GM11168 (cell line): ENCODE measurements around the gene CYP2A6.
"Not testable (repeated sequence)": the region's sequence is repeated elsewhere in the genome, so short reads cannot be mapped to it uniquely, and the experiment has no call there.

ENCODE experiments used
- in situ Hi-C: fragments of 300-500 bp; cut with MboI; formaldehyde crosslinking; loops from one replicate; pipeline ENCODE4 v1.12.0; 2022; ENCODE audit warnings: low sequenced_read_pairs; ENCODE audit not compliant: unreplicated experiment

CYP2A6 gene, protein sequence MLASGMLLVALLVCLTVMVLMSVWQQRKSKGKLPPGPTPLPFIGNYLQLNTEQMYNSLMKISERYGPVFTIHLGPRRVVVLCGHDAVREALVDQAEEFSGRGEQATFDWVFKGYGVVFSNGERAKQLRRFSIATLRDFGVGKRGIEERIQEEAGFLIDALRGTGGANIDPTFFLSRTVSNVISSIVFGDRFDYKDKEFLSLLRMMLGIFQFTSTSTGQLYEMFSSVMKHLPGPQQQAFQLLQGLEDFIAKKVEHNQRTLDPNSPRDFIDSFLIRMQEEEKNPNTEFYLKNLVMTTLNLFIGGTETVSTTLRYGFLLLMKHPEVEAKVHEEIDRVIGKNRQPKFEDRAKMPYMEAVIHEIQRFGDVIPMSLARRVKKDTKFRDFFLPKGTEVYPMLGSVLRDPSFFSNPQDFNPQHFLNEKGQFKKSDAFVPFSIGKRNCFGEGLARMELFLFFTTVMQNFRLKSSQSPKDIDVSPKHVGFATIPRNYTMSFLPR

DNA sequence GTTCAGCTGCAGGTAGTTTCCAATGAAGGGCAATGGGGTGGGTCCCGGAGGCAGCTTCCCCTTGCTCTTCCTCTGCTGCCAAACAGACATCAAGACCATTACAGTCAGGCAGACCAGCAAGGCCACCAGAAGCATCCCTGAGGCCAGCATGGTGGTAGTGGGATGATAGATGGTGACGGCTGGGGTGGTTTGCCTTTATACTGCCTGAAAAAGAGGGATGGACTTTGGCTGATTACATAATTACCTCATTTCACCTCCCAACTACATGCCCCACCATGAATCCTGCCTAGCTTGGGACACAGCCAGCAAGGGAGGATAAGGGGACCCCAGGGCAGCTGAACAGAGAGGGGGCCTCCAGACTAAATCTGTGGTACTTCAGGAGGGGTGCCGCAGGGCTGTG, at the start of gene CYP2A6:
Gene CYP2A6 (minus strand): TSS at position 171 of the 400 bp plus-strand sequence. CDS start 21 bp downstream, at position 150.
- in situ Hi-C loops = not testable (repeated sequence)

DNA sequence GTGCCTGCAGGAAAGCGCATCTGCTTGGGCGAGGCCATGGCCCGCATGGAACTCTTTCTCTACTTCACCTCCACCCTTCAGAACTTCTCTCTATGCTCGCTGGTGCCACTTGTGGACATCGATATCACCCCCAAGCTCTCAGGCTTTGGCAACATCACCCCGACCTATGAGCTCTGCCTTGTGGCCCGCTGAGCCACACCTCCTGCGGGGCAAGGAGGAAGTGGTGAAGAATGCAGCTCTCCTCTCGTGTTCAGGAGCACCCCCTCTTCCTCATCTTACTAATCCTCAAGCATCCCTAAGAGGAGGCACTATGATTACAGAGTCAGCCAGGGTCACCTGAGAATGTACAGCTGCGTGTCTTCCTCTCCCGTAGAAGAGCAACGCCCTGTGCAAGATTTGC, 49.7 kb upstream of the CYP2A6 start:
- in situ Hi-C loops = not testable (repeated sequence)

DNA sequence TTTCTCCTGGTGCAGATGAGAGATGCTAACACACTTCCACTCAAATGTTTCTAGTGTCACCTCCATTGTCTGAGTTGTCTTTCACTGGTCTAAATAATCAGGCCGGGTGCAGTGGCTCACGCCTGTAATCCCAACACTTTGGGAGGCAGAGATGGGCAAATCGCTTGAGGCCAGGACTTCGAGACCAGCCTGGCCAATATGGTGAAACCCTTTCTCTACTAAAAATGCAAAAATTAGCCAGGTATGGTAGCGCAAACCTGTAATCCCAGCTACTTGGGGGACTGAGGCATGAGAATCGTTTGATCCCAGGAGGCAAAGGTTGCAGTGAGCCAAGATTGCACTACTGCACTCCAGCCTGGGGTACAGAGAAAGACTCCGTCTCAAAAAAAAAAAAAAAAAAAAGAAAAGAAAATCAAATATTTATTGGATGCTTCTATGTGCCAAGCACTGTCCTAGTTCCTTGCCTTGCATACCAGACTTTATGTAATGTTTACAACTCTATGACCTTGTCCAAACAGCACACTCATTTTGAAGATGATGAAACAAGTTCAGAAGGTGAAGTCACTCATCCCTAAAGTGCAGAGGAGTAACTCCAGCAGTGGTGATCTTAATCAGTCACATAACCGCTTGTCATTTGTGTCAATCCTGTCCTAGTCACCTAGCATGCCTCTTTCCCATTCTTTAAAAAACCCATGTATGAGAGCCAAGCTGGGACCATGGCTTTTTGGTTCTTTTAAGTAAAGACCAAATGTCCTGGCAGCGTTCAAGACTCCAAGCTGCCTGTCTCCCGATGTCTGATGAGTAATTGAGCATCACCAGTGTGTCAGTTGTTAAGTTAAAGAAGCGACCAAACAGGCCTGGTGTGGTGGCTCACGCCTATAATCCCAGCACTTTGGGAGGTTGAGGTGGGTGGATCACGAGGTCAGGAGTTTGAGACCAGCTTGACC, 46.9 kb upstream of the CYP2A6 start:
- in situ Hi-C loops = not testable (repeated sequence)

DNA sequence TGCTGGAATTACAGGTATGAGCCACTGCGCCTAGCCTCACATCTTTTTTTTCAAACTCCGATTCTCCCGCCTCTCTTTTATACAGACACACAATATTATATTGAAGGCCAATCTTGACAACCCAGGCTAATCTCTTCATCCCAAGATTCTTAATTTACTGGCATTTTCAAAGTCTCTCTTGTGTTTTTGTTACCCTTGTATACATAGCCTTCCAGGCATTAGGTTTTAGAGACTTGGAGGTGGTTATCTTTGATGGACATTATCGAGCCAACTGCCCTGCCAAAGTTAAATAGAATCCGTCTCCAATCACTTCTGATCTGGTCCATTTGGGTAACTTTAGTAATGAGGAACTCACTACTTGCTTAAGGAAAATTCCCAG, 46.2 kb upstream of the CYP2A6 start:
- in situ Hi-C loops = no loop called here

DNA sequence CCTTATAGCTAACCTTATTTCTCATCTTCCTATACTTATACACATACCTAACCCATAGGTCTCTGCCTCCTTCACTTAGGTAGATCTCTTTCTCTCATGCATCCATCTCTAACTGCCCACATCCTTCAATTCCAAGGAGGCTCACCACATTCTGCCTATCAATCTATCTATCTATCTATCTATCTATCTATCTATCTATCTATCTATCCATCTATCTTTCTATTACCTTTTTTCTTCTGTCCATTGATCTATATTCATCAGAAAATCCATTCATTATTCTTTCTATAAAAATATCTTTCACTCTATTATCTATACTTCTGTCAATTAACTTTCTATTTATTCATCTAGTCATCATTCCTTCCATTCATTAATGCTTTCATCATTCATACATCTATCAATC, 42.9 kb upstream of the CYP2A6 start:
- in situ Hi-C loops = no loop called here

DNA sequence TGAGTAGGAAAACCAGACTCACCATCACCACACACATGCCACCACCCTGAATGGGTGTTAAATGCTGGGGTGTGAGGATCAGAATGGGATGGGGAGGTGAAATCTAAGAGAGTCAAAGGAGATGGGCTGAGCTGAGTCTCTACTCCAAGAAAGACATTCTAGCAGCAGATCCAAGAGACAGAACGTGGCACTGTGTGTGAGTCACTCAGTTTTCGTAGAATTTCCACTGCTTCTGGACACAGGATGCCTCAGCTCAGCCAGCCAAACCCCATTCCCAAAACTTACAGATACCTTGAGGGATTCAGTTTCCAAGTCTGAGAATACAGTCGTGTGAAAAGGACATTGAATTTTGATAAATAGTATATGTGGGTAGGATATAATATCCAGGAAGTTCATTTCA, 39.1 kb upstream of the CYP2A6 start:
- in situ Hi-C loops = no loop called here

DNA sequence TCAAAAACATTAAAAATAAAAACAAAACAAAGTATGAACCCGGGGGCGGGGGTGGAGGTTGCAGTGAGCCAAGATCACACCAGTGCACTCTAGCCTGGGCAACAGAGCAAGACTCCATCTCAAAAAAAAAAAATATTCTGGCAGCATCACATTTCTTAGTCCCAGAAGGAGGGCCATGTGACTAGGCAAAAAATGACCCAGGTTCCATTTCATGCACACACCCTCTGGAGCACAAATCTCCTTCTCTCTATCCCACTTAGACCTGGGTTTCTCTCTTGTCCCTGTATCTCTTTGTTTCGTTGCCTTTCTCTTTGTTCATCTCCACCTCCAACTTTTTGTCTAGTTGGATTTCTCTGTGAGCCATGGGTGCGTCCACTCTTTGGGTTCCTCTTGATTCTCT, 37.9 kb upstream of the CYP2A6 start:
- in situ Hi-C loops = no loop called here

DNA sequence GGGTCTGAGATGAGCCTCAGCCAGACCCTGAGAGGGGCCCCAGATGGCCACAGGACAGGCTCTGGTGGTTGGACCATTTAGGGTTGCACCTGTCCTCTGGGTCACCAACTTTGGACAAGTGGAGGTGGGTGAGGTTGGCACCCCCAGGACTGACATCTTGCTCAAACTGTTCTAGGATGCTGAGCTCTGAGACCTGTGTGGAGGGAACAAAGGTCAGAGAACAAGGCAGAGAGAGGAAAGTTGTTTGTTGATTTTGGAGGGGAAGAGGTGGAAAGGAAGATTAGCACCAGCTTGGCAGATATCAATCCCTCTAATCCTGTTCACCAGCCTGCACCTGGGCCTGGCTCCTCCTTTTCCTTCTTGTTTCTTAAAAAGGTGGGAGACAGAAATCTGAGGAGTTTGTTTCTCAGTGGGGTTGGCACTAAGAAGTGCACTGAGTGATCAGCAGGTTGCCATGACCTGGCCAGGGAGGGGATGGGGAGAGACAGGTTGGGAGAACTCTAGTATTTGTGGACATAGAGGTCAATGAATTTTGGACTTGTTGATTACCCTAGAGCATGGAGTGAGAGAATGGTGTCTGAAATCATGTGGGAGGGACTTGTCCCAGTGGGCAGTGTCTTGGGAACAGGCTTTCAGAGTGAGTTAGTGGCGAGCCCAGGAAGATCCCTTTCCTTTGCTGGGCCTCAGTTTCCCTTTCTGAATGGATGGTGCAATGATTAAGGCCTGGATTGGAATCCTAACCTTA, 34.1 kb upstream of the CYP2A6 start:
- in situ Hi-C loops = loop anchor here (5.0 kb wide), 1 partner anchor 37 kb away; no protein-coding TSS in a partner anchor

DNA sequence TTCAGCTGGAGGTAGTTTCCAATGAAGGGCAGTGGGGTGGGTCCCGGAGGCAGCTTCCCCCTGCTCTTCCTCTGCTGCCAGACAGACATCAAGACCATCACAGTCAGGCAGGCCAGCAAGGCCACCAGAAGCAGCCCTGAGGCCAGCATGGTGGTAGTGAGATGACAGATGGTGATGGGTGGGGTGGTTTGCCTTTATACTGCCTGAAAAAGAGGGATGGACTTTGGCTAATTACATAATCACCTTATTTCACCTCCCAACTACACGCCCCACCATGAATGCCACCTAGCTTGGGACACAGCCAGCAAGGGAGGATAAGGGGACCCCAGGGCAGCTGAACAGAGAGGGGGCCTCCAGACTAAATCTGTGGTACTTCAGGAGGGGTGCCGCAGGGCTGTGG, 31.8 kb upstream of the CYP2A6 start, which contains the start of gene CYP2A7:
Gene CYP2A7 (minus strand): TSS at position 170 of the 400 bp plus-strand sequence. CDS start 21 bp downstream, at position 149.
- in situ Hi-C loops = loop anchor here (5.0 kb wide), 1 partner anchor 35 kb away; no protein-coding TSS in a partner anchor

DNA sequence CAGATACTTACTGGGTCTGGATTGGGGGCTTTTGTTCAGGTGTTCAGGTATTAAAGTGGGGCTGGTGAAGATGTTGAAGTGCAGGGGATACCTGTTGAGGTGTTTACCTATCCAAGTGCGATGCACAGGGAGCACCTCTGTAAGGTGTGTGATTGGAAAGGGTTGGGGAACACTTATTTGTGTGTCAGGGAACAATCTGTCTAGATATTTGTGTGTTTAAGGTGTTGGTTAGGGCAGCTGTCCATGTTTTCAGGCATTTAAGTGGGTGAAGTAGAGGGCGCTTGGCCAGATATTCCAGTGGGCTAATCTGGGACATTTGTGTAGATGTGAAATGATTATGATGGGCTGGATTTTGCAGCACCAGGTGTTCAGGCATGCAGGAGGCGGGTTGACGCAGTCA, 29.1 kb upstream of the CYP2A6 start:
- in situ Hi-C loops = not testable (repeated sequence)

DNA sequence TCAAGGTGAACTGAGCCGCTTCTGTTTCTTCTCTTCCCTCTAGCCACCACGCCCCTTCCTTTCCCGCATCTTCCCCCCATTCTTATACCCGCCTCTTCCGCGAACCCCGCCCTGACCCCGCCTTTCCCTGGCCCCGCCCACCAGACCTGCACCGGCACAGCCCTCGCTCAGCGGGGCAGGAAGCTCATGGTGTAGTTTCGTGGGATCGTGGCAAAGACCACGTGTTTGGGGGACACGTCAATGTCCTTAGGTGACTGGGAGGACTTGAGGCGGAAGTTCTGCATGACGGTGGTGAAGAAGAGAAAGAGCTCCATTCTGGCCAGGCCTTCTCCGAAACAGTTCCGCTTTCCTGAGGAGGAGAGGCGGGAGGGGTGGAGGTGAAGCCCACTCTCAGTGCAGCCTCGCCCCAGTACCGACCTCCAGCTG, 25.3 kb upstream of the CYP2A6 start:
- in situ Hi-C loops = not testable (repeated sequence)

DNA sequence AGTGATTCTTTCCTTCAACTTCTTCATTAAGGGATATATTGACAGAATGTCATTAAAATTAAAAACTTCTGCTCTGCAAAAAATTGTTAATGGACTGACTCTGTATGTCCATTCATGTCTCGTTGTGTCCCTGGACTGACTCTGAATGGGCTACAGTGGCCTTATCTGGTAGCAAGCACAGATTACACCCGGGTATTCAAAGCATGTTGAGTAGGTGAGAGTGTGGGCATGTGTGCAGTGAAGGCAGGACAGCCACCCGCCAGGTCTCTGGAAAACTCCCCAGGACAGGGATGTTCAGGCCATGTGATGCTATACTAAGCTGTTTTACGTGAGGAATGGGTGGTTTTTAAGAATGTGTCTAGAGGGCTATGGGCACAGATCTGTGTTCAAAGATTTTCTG, 24.6 kb upstream of the CYP2A6 start:
- in situ Hi-C loops = not testable (repeated sequence)

DNA sequence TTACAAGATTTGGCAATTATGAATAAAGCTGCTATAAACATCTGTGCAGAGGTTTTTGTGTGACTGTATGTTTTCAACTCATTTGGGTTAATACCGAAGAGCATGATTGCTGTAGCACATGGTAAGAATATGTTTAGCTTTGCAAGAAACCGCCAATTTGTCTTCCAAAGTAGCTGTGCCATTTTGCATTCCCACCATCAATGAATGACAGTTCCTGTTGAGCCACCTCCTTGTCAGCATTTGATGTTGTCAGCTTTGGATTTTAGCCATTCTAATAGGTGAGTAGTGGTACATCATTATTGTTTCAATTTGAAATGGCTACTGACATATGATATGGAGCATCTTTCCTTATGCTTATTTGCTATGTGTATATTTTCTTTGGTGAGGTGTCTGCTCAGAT, 23.6 kb upstream of the CYP2A6 start:
- in situ Hi-C loops = not testable (repeated sequence)

DNA sequence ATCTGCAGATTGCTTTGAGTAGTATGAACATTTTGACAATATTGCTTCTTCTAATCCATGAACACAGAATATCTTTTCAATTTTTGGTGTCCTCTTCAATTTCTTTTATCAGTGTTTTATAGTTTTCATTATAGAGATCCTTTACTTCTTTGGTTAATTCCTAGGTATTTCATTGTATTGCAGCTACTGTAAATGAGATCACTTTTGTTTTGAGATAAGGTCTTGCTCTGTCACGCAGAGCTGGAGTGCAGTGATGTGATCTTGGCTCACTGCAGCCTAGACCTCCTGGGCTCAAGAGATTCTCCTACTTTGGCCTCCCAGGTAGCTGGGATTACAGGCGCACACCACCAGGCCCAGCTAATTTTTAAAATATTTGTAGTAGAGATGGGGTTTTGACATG, 22.0 kb upstream of the CYP2A6 start:
- in situ Hi-C loops = no loop called here

DNA sequence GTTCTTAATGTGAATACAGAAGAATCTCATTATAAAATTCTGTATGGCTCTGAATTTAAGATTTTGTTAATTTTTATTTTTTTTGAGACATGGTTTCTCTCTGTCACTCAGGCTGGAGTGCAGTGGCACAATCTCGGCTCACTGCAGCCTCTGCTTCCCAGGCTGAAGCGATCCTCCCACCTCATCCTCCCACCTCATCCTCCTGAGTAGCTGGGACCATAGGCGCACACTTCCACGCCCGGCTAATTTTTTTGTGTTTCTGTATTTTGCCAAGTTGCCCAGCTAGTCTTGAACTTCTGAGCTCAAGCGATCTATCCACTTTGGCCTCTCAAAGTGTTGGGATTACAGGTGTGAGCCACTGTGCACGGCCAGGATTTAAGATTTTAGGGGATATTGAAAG, 17.5 kb upstream of the CYP2A6 start:
- in situ Hi-C loops = no loop called here

DNA sequence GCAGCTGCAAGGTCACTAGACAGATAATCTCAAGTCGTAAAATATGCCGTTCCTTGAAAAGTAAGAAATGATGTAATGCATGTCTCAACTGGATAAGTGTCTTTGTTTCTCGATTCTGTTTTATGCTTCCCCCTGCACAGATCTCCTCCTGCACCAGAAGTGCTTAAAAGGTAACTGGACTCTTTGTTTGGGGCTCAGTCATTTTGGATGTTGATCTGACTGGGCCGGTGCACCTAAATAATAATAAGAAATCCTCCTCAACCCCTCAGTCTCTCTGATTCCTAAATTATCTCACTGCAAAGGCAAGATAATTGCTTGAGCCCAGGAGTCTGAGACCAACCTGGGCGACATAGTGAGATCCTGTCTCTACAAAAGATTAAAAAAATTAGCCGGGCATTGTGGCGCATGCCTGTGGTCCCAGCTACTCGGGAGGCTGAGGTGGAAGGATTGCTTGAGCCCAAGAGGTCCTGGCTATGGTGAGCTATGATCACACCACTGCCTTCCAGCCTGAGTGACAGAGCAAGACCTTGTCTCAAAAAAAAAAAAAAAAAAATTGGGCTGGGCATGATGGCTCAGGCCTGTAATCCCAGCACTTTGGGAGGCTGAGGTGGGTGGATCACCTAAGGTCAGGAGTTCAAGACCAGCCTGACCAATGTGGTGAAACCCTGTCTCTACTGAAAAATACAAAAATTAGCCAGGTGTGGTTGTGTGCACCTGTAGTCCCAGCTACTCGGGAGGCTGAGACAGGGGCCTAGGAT, 14.7 kb upstream of the CYP2A6 start:
- in situ Hi-C loops = not testable (repeated sequence)

DNA sequence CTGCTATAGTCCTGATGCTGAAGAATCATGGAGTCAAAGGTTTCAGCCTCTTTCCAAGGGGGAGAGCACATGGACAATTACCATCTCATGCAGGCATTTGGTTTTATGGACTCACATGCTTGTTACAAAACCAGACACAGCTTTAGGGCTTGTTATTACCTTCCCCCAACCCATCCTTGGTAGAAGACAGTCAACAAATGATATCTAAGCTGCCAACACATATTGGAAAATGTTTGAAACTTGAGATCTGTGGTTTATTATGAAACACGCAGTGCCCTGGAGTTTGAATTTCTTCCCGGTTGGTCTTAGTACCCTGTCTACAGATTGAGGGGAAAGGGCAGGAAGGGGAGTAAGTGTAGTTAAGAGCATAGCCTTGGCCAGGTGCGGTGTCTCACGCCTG, 12.5 kb upstream of the CYP2A6 start:
- in situ Hi-C loops = no loop called here

DNA sequence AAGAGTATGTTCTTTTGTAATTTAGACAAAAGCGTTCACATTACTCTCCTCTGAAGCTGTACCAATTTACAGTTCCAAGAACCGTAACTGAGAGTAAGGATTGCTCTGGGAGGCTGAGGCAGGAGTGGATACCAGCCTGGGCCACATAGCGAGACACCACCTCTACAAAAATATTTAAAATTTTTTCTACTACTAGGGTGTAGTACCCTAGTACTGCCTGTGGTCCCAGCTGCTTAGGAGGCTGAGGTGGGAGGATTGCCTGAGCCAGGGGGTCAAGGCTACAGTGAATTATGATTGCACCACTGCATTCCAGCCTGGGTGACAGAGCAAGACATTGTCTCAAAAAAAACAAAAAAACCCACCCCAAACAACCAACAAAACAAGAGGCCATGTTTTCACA, 12.1 kb upstream of the CYP2A6 start:
- in situ Hi-C loops = no loop called here

DNA sequence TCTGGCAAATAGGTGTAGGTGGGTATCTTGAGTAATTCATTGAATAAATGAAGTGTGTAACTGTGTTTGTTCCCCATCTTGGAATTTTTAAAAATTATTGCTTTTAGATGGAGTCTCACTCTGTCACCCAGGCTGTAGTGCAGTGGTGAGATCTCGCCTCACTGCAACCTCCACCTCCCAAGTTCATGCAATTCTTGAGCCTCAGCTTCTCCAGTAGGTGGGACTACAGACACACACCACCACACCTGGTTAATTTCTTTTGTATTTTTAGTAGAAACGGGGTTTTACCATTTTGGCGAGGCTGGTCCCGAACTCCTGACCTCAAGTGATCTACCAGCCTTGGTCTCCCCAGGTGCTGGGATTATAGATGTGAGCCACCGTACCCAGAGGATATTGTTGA, 7.9 kb upstream of the CYP2A6 start:
- in situ Hi-C loops = no loop called here
